HG03108 (cell line): Measurements from ENCODE around the gene ZRANB3.
"Not testable (repeated sequence)": the region's sequence is repeated elsewhere in the genome, so short reads cannot be mapped to it uniquely, and the experiment has no call there.

Experiments
- ATAC-seq: cut with Tn5 transposase; IDR thresholded peaks from one replicate; pipeline ENCODE4 v1.9.1; 2021; ENCODE audit warnings: moderate library complexity; ENCODE audit not compliant: unreplicated experiment

ZRANB3 gene

GRCh38 chr2:135337071-135337470 is 193.9 kb downstream of the ZRANB3 start:
- ATAC-seq = no peak

- ATAC-seq = no peak
Observed at GRCh38 chr2:135335256-135335655, 195.8 kb downstream of the ZRANB3 start.

- ATAC-seq = no peak
Observed at GRCh38 chr2:135327146-135327545, 203.9 kb downstream of the ZRANB3 start.

- ATAC-seq = no peak
Observed at GRCh38 chr2:135320465-135321355, 210.3 kb downstream of the ZRANB3 start.

GRCh38 chr2:135318808-135319207 is 212.2 kb downstream of the ZRANB3 start:
- ATAC-seq = no peak

GRCh38 chr2:135317375-135317774 is 213.6 kb downstream of the ZRANB3 start:
- no peak for ATAC-seq

GRCh38 chr2:135311962-135312361 is 219.1 kb downstream of the ZRANB3 start:
- no peak for ATAC-seq

- ATAC-seq = no peak
Observed at GRCh38 chr2:135311268-135311667, 219.8 kb downstream of the ZRANB3 start.

GRCh38 chr2:135304694-135305093 is 226.3 kb downstream of the ZRANB3 start:
- no peak for ATAC-seq

- no peak for ATAC-seq
Observed at GRCh38 chr2:135299658-135300244, 231.3 kb downstream of the ZRANB3 start.

- no peak for ATAC-seq
Observed at GRCh38 chr2:135299165-135299564, 231.9 kb downstream of the ZRANB3 start.

GRCh38 chr2:135287121-135287520 is 243.9 kb downstream of the ZRANB3 start:
- not testable (repeated sequence) for ATAC-seq

GRCh38 chr2:135285391-135285790 is 245.6 kb downstream of the ZRANB3 start:
- ATAC-seq = no peak

GRCh38 chr2:135281379-135281778 is 249.6 kb downstream of the ZRANB3 start:
- no peak for ATAC-seq

GRCh38 chr2:135279209-135279608 is 251.8 kb downstream of the ZRANB3 start:
- no peak for ATAC-seq

- ATAC-seq = no peak
Observed at GRCh38 chr2:135276525-135276924, 254.5 kb downstream of the ZRANB3 start.

- no peak for ATAC-seq
Observed at GRCh38 chr2:135271006-135271405, 260.0 kb downstream of the ZRANB3 start.

- ATAC-seq = no peak
Observed at GRCh38 chr2:135265960-135266490, 265.0 kb downstream of the ZRANB3 start.

GRCh38 chr2:135259123-135259522 is 271.9 kb downstream of the ZRANB3 start:
- no peak for ATAC-seq

- ATAC-seq = no peak
Observed at GRCh38 chr2:135258193-135258592, 272.8 kb downstream of the ZRANB3 start.

GRCh38 chr2:135257383-135258090 is 273.5 kb downstream of the ZRANB3 start:
- ATAC-seq = no peak
